CD4-positive, alpha-beta memory T cell (primary cell): ENCODE results near the gene ESYT2. TPM values are rescaled to one million over a fixed set of nuclear protein-coding genes. Genes with fewer than 3 reads are reported as not detected.

ENCODE experiments used
- CTCF ChIA-PET: fragments of 350-600 bp; sonication (Branson Sonifier 250); formaldehyde crosslinking; loops from one replicate; lab custom pipeline; 2021; ENCODE audit warnings: inconsistent platforms; ENCODE audit not compliant: partially characterized antibody; lab: Charles Lee
- POLR2A ChIA-PET: fragments of 350-600 bp; sonication (Branson Sonifier 250); formaldehyde crosslinking; loops from one replicate; lab custom pipeline; 2021; ENCODE audit not compliant: partially characterized antibody; lab: Charles Lee
- DNase-seq, 5 donors: peaks; one replicate each; pipeline versions ENCODE4 v3.0.0 to v3.0.0-alpha.2; 2020 to 2022; ENCODE audit warnings: mixed read lengths in 1 of 5
- H3K27ac ChIP-seq: one replicate; pipeline ENCODE4 v1.7.0; 2013; ENCODE audit warnings: low read depth, low read length
- H3K27me3 ChIP-seq: 2 replicates; pipeline ENCODE4 v1.7.0; 2013; ENCODE audit warnings: mild to moderate bottlenecking, low read length, moderate library complexity; ENCODE audit not compliant: insufficient read depth
- H3K36me3 ChIP-seq: 2 replicates; pipeline ENCODE4 v1.7.0; 2013; ENCODE audit warnings: mild to moderate bottlenecking, low read length, moderate library complexity; ENCODE audit not compliant: insufficient read depth
- H3K4me1 ChIP-seq: 2 replicates; pipeline ENCODE4 v1.7.0; 2013; ENCODE audit warnings: mild to moderate bottlenecking, low read length, moderate library complexity; ENCODE audit not compliant: insufficient read depth
- H3K4me3 ChIP-seq, 2 donors: one replicate each; pipeline ENCODE4 v1.7.0; 2013; ENCODE audit warnings: low read length in 2 of 2, mild to moderate bottlenecking in 1 of 2
- H3K9me3 ChIP-seq, 2 donors: one replicate each; pipeline ENCODE4 v1.7.0; 2013; ENCODE audit warnings: low read length in 2 of 2, control low read depth in 1 of 2; ENCODE audit not compliant: control insufficient read depth in 1 of 2
- H3K27ac Mint-ChIP-seq, 7 donors: one replicate each; pipeline ENCODE4 v1.8.0; 2020 to 2021; ENCODE audit warnings: mixed read lengths in 7 of 7, mild to moderate bottlenecking in 6 of 7, inconsistent platforms in 3 of 7, moderate library complexity in 3 of 7
- H3K27me3 Mint-ChIP-seq, 2 donors: one replicate each; pipeline ENCODE4 v1.8.0; 2020 to 2021; ENCODE audit warnings: mixed read lengths in 2 of 2
- H3K36me3 Mint-ChIP-seq, 2 donors: one replicate each; pipeline ENCODE4 v1.8.0; 2020 to 2021; ENCODE audit warnings: mixed read lengths in 2 of 2, inconsistent platforms in 1 of 2, mild to moderate bottlenecking in 1 of 2
- H3K4me1 Mint-ChIP-seq, 4 donors: one replicate each; pipeline ENCODE4 v1.8.0; 2020 to 2021; ENCODE audit warnings: mixed read lengths in 4 of 4, mild to moderate bottlenecking in 1 of 4
- H3K4me3 Mint-ChIP-seq, 8 donors: one replicate each; pipeline ENCODE4 v1.8.0; 2020 to 2021; ENCODE audit warnings: mixed read lengths in 8 of 8, mild to moderate bottlenecking in 7 of 8, moderate library complexity in 6 of 8, inconsistent platforms in 3 of 8
- H3K9me3 Mint-ChIP-seq, 8 donors: one replicate each; pipeline ENCODE4 v1.8.0; 2020 to 2021; ENCODE audit warnings: mixed read lengths in 8 of 8, mild to moderate bottlenecking in 5 of 8, inconsistent platforms in 3 of 8, moderate library complexity in 1 of 8
- intact Hi-C: fragments of 100-400 bp; cut with micrococcal nuclease; formaldehyde crosslinking; loops from one replicate; pipeline ENCODE4 v1.15.1; 2023
- polyA plus RNA-seq, 2 donors: library from polyadenylated mRNA; unstranded; fragments of 300-500 nt; fragmentation: Illumina TruSeq; gene quantifications; one replicate each; pipeline ENCODE4 v1.2.3, GENCODE V29; 2021
- total RNA-seq, 2 experiments: library from RNA; stranded (reverse); gene quantifications; one replicate each; pipeline ENCODE4 v1.2.3, GENCODE V29; 2021

Gene ESYT2
- total and polyA plus RNA-seq, 4 experiments from 2014 or later = 52.3 to 116 (median 106) TPM

DNA sequence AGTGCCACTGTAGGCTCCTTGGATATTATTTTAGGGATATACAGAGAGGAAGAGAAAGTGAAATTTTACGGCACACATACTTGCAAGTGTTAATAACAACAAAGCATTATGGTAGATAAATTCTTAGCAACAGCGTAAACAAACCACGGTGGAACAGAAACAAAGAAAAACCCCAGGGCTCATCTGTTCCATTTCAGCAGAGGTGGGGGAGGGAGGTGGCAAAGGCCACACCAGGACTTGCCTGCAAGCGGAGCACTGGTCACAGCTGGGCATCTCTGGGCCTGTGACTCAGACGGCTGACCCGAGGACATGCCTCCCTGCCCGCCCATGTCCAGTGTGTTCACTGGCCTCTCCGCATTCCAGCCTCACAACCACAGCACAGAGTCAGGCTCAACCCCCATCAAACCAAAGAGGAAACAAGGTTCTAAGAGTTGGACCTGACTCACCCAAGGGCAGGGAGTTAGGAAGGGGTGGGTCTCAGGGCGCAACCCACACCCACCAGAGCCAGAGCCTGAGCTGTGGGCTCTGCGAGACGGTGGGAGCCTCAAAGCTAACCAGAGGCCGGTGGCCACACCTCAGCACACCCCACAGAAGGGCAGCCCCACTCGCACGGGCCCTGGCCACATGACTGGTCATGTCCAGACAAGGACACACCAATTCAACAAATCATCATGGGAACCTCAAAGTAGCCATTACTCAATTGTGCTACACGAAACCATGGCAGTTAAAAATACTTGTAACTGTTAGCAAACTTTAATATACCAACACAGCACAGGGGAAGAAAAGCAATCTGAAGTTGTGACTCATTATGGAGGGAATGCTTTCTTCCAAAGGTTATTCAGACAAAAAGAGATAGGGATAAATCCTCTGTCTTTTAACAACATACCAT lies 10.7 kb downstream of the ESYT2 start:
- H3K27ac ChIP-seq = peak overlapping the region; percentile 91
- H3K36me3 ChIP-seq = no peaks in the 10 kb centered on the region
- peak overlapping the region; percentile 97 to 100 (median 99) for H3K27ac Mint-ChIP-seq
- peaks cover 0 to 3% (median 0%) of the 10 kb centered on the region in 8 donors for H3K9me3 Mint-ChIP-seq
- peak; percentile 86 to 95 (median 88) for DNase-seq
- H3K27me3 Mint-ChIP-seq = no peaks in the 10 kb centered on the region
- POLR2A ChIA-PET = interaction anchor here (1.0 to 13.5 kb wide), 4 partner anchors 9 to 44 kb away, joined by 3 to 255 read pairs (median 70); partner anchors contain the start of gene ESYT2
- no peaks in the 10 kb centered on the region for H3K27me3 ChIP-seq
- intact Hi-C loops = loop anchor here (1.0 kb wide), 1 partner anchor 11 kb away; the partner anchor contains the start of gene ESYT2
- peaks cover 93% of the 10 kb centered on the region for H3K4me1 ChIP-seq
- H3K36me3 Mint-ChIP-seq = peaks cover 7 to 20% of the 10 kb centered on the region in 2 donors
- CTCF ChIA-PET = interaction anchor here (1.8 kb wide), 1 partner anchor 36 kb away, joined by 5 read pairs; no protein-coding TSS in a partner anchor
- H3K4me3 ChIP-seq = peak overlapping the region; percentile 37 to 53
- H3K9me3 ChIP-seq = no peaks in the 10 kb centered on the region
- H3K4me1 Mint-ChIP-seq = peaks cover 70 to 94% (median 82%) of the 10 kb centered on the region in 4 donors
- H3K4me3 Mint-ChIP-seq = peak overlapping the region; percentile 85 to 96 (median 90)

DNA sequence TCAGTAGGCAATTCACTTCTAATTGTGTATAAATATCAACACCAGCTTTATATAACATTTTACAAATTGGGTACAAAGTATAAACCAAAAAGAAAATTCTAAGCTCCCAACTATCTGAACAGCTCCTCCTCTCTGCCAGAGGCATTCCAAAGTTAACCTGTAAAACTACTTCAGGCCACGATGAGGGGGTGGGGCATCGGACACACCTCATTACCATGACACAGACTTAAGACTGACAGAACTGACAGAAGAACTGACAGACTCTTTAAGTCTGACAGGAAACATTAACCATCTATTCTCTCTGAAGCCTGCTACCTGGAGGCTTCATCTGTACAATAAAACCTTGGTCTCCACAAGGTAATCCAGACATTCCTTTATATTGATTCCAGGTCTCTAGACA lies 12.3 kb downstream of the ESYT2 start:
- peaks cover 95% of the 10 kb centered on the region for H3K4me1 ChIP-seq
- no peaks in the 10 kb centered on the region for H3K36me3 ChIP-seq
- Mint-ChIP-seq H3K27ac (peak overlapping the region; percentile 97 to 100 (median 99)), H3K27me3 (no peaks in the 10 kb centered on the region), H3K4me1 (peaks cover 79 to 100% (median 91%) of the 10 kb centered on the region in 4 donors), H3K36me3 (peaks cover 7 to 20% of the 10 kb centered on the region in 2 donors), H3K4me3 (peak overlapping the region; percentile 65 to 96 (median 80)), H3K9me3 (peaks cover 0 to 4% (median 0%) of the 10 kb centered on the region in 8 donors)
- POLR2A ChIA-PET = interaction anchor here (0.9 to 6.9 kb wide), 7 partner anchors 10 to 113 kb away, joined by 3 to 137 read pairs (median 3); partner anchors contain the start of genes ESYT2 and NCAPG2
- CTCF ChIA-PET = interaction anchor here (1.6 kb wide), 1 partner anchor 11 kb away, joined by 4 read pairs; no protein-coding TSS in a partner anchor
- H3K9me3 ChIP-seq = no peaks in the 10 kb centered on the region
- H3K27me3 ChIP-seq = no peaks in the 10 kb centered on the region
- DNase-seq = peak in 1 of 5 donors; percentile 57
- no peak overlapping the region for H3K4me3 ChIP-seq
- intact Hi-C loops = no loop called here
- H3K27ac ChIP-seq = peak overlapping the region; percentile 91

DNA sequence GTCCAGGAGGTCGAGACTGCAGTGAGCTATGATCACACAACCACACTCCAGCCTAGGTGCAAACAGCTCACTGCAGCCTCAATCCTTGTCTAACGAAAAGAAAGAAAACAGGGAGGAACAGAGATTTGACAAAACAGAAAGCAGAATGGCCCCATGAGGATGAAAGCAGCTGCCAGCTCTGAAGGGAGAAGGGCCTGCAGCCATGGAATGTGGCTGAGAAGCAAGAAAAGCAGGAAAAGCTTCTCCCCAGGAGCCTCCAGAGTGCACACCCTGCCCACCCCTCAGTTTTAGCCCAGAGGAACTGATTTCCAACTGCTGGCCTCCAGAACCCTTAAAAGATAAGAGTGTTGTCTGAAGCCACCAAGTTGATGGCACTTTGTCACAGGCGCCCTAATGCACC lies 13.0 kb downstream of the ESYT2 start:
- H3K9me3 Mint-ChIP-seq = peaks cover 0 to 3% (median 0%) of the 10 kb centered on the region in 8 donors
- no peaks in the 10 kb centered on the region for H3K27me3 Mint-ChIP-seq
- peak overlapping the region; percentile 97 to 100 (median 99) for H3K27ac Mint-ChIP-seq
- no peaks in the 10 kb centered on the region for H3K9me3 ChIP-seq
- no peak overlapping the region for H3K4me3 ChIP-seq
- H3K27ac ChIP-seq = peak overlapping the region; percentile 91
- ChIA-PET CTCF (interaction anchor here (1.6 to 2.3 kb wide), 3 partner anchors 10 to 11 kb away, joined by 4 to 7 read pairs (median 6); no protein-coding TSS in a partner anchor), POLR2A (interaction anchor here (0.9 to 6.9 kb wide), 7 partner anchors 11 to 45 kb away, joined by 3 to 137 read pairs (median 4); partner anchors contain the start of gene ESYT2)
- intact Hi-C loops = no loop called here
- H3K36me3 Mint-ChIP-seq = peaks cover 7 to 25% of the 10 kb centered on the region in 2 donors
- peaks cover 78 to 100% (median 91%) of the 10 kb centered on the region in 4 donors for H3K4me1 Mint-ChIP-seq
- peak overlapping the region; percentile 22 to 96 (median 80) for H3K4me3 Mint-ChIP-seq
- H3K27me3 ChIP-seq = no peaks in the 10 kb centered on the region
- H3K36me3 ChIP-seq = no peaks in the 10 kb centered on the region
- no peak for DNase-seq
- H3K4me1 ChIP-seq = peaks cover 95% of the 10 kb centered on the region

DNA sequence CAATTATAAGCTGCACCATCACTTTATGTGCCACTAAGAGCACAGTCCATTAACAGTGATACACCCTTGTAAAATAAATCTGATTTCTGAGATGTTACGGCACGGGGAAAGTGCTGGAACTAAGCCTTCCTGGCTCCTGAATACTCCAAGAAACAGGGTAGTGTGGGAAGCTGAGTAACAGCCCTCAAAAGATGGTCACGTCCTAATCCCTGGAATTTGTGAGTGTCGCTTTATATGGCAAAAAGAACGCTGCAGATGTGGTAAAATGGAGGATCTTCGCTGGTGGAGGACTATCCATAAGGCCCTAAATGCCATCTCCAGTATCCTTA lies 13.5 kb downstream of the ESYT2 start:
- Histone ChIP-seq H3K4me1 (peaks cover 95% of the 10 kb centered on the region), H3K36me3 (no peaks in the 10 kb centered on the region), H3K27ac (peak overlapping the region; percentile 91), H3K4me3 (no peak overlapping the region), H3K9me3 (no peaks in the 10 kb centered on the region), H3K27me3 (no peaks in the 10 kb centered on the region)
- H3K4me1 Mint-ChIP-seq = peaks cover 76 to 100% (median 91%) of the 10 kb centered on the region in 4 donors
- intact Hi-C loops = no loop called here
- H3K9me3 Mint-ChIP-seq = peaks cover 0 to 3% (median 0%) of the 10 kb centered on the region in 8 donors
- no peaks in the 10 kb centered on the region for H3K27me3 Mint-ChIP-seq
- ChIA-PET POLR2A (interaction anchor here (1.4 to 6.9 kb wide), 3 partner anchors 11 to 32 kb away, joined by 4 to 137 read pairs (median 4); partner anchors contain the start of gene ESYT2), CTCF (interaction anchor here (0.7 to 2.3 kb wide), 6 partner anchors 8 to 32 kb away, joined by 3 to 7 read pairs (median 4); no protein-coding TSS in a partner anchor)
- peaks cover 7 to 27% of the 10 kb centered on the region in 2 donors for H3K36me3 Mint-ChIP-seq
- H3K4me3 Mint-ChIP-seq = peak overlapping the region; percentile 22 to 96 (median 80)
- H3K27ac Mint-ChIP-seq = peak overlapping the region; percentile 97 to 100 (median 99)
- no peak for DNase-seq

DNA sequence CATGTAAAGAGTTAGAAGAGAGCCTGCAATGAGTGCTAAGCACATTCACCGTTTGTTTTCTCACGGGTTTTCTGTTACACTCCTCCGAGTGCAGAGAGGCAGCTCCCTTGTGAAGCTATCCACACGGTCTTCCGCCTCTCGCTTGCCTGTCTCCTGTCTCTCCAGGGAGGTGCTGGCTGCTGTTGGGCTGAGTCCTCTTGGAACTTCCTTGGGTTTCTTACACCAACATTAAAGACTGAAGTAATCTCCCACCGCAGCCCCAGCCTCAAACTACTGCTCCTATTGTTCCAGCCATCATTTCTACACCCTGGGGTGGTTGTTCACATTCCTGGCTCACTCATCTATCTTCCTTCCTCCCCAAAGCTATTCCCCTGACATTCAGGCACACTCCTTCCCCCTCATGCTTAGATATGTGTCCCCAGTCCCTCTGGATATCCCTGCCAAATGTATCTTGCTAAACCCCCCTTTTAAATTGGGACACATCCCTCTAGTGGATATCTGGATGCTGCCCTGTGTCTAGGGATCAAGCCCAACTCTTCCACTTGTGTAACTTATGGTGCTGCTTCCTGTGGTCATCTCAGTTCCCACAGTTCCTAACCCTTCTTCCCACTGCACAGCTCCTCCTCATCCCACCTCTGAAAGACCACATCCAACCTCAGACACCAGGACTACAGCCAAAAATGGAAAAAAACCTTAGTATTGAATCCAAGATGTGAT lies 14.1 kb downstream of the ESYT2 start:
- H3K27ac ChIP-seq = peak overlapping the region; percentile 91
- no peaks in the 10 kb centered on the region for H3K9me3 ChIP-seq
- H3K27me3 ChIP-seq = no peaks in the 10 kb centered on the region
- no peaks in the 10 kb centered on the region for H3K36me3 ChIP-seq
- ChIA-PET POLR2A (interaction anchor here (1.2 to 6.9 kb wide), 4 partner anchors 10 to 111 kb away, joined by 4 to 137 read pairs (median 4); partner anchors contain the start of genes ESYT2 and NCAPG2), CTCF (interaction anchor here (0.7 to 2.3 kb wide), 7 partner anchors 9 to 46 kb away, joined by 3 to 7 read pairs (median 3); no protein-coding TSS in a partner anchor)
- peaks cover 0 to 3% (median 0%) of the 10 kb centered on the region in 8 donors for H3K9me3 Mint-ChIP-seq
- H3K4me1 ChIP-seq = peaks cover 95% of the 10 kb centered on the region
- intact Hi-C loops = no loop called here
- H3K4me1 Mint-ChIP-seq = peaks cover 80 to 100% (median 92%) of the 10 kb centered on the region in 4 donors
- no peak overlapping the region for H3K4me3 ChIP-seq
- peaks cover 7 to 30% of the 10 kb centered on the region in 2 donors for H3K36me3 Mint-ChIP-seq
- H3K27ac Mint-ChIP-seq = peak overlapping the region; percentile 97 to 100 (median 99)
- H3K27me3 Mint-ChIP-seq = no peaks in the 10 kb centered on the region
- DNase-seq = no peak
- H3K4me3 Mint-ChIP-seq = peak overlapping the region in 7 of 8 donors; percentile 66 to 96 (median 82)

GRCh38 chr7:158814637-158815036 lies 14.7 kb downstream of the ESYT2 start:
- ChIA-PET POLR2A (interaction anchor here (1.2 to 6.9 kb wide), 3 partner anchors 13 to 110 kb away, joined by 4 to 137 read pairs (median 5); partner anchors contain the start of genes ESYT2 and NCAPG2), CTCF (interaction anchor here (1.0 to 2.3 kb wide), 5 partner anchors 9 to 46 kb away, joined by 3 to 7 read pairs (median 3); no protein-coding TSS in a partner anchor)
- H3K4me1 ChIP-seq = peaks cover 95% of the 10 kb centered on the region
- H3K27ac ChIP-seq = peak overlapping the region; percentile 91
- DNase-seq = peak; percentile 58 to 81 (median 66)
- peaks cover 81 to 100% (median 95%) of the 10 kb centered on the region in 4 donors for H3K4me1 Mint-ChIP-seq
- no peaks in the 10 kb centered on the region for H3K27me3 Mint-ChIP-seq
- H3K36me3 Mint-ChIP-seq = peaks cover 13 to 36% of the 10 kb centered on the region in 2 donors
- no peak overlapping the region for H3K4me3 ChIP-seq
- intact Hi-C loops = no loop called here
- peak overlapping the region; percentile 45 to 96 (median 80) for H3K4me3 Mint-ChIP-seq
- no peaks in the 10 kb centered on the region for H3K9me3 ChIP-seq
- no peaks in the 10 kb centered on the region for H3K27me3 ChIP-seq
- H3K27ac Mint-ChIP-seq = peak overlapping the region; percentile 97 to 100 (median 99)
- H3K36me3 ChIP-seq = no peaks in the 10 kb centered on the region
- peaks cover 0 to 3% (median 0%) of the 10 kb centered on the region in 8 donors for H3K9me3 Mint-ChIP-seq
